H9 (cell line): ENCODE measurements around the gene LMO1. TPM values are rescaled to one million over a fixed set of nuclear protein-coding genes. Genes with fewer than 3 reads are reported as not detected.
A peak's percentile ranks its signal among the peaks of the same experiment; 100 is the strongest.

Experiments used
- DNase-seq: peaks from one replicate; pipeline ENCODE4 v3.0.0-alpha.2; 2017
- H2AFZ ChIP-seq: one replicate; pipeline ENCODE4 v1.6.1; 2013; ENCODE audit warnings: mild to moderate bottlenecking, low read length, control low read depth, moderate library complexity
- H2AK5ac ChIP-seq: 2 replicates; pipeline ENCODE4 v1.6.1; 2013; ENCODE audit warnings: low read length, control low read depth, mixed read lengths; ENCODE audit not compliant: insufficient read length
- H2BK120ac ChIP-seq: one replicate; pipeline ENCODE4 v1.6.1; 2013; ENCODE audit warnings: low read depth, mild to moderate bottlenecking, low read length, control low read depth, inconsistent platforms; ENCODE audit not compliant: poor library complexity, severe bottlenecking
- H2BK12ac ChIP-seq: 2 replicates; pipeline ENCODE4 v1.6.1; 2013; ENCODE audit warnings: low read length, control low read depth, mixed read lengths, low read depth; ENCODE audit not compliant: insufficient read length
- H2BK15ac ChIP-seq: 2 replicates; pipeline ENCODE4 v1.6.1; 2013; ENCODE audit warnings: low read depth, low read length, control low read depth
- H2BK20ac ChIP-seq: one replicate; pipeline ENCODE4 v1.6.1; 2013; ENCODE audit warnings: low read depth, mild to moderate bottlenecking, low read length, control low read depth, inconsistent platforms; ENCODE audit not compliant: poor library complexity, severe bottlenecking
- H2BK5ac ChIP-seq: 2 replicates; pipeline ENCODE4 v1.6.1; 2013; ENCODE audit warnings: low read length, control low read depth, mixed read lengths; ENCODE audit not compliant: insufficient read length
- H3K14ac ChIP-seq: 2 replicates; pipeline ENCODE4 v1.6.1; 2013; ENCODE audit warnings: low read length, control low read depth; ENCODE audit not compliant: insufficient read depth
- H3K18ac ChIP-seq: 2 replicates; pipeline ENCODE4 v1.6.1; 2013; ENCODE audit warnings: low read depth, mild to moderate bottlenecking, mixed read lengths, low read length, control low read depth; ENCODE audit not compliant: insufficient read length
- H3K23ac ChIP-seq: 2 replicates; pipeline ENCODE4 v1.6.1; 2013; ENCODE audit warnings: low read length, control low read depth, mixed read lengths, low read depth; ENCODE audit not compliant: insufficient read length
- H3K23me2 ChIP-seq: 2 replicates; pipeline ENCODE4 v1.6.1; 2013; ENCODE audit warnings: low read depth, mild to moderate bottlenecking, mixed read lengths, low read length, control low read depth; ENCODE audit not compliant: insufficient read length, poor library complexity, severe bottlenecking
- H3K27ac ChIP-seq: 2 replicates; pipeline ENCODE4 v1.5.1; 2013; ENCODE audit warnings: low read length, control low read depth, mixed read lengths, low read depth; ENCODE audit not compliant: insufficient read length
- H3K27me3 ChIP-seq: 2 replicates; pipeline ENCODE4 v1.6.1; 2013; ENCODE audit warnings: low read length, control low read depth, inconsistent platforms; ENCODE audit not compliant: insufficient read depth
- H3K4ac ChIP-seq: 2 replicates; pipeline ENCODE4 v1.6.1; 2013; ENCODE audit warnings: low read depth, mild to moderate bottlenecking, control low read depth, inconsistent platforms, low read length, moderate library complexity
- H3K4me1 ChIP-seq: 2 replicates; pipeline ENCODE4 v1.6.1; 2013; ENCODE audit warnings: low read length, control low read depth, inconsistent platforms; ENCODE audit not compliant: insufficient read depth
- H3K4me2 ChIP-seq: 2 replicates; pipeline ENCODE4 v1.6.1; 2013; ENCODE audit warnings: low read length, control low read depth, mixed read lengths; ENCODE audit not compliant: insufficient read length, insufficient read depth
- H3K56ac ChIP-seq: 2 replicates; pipeline ENCODE4 v1.6.1; 2013; ENCODE audit warnings: low read depth, mild to moderate bottlenecking, mixed read lengths, low read length, control low read depth; ENCODE audit not compliant: insufficient read length
- H3K79me1 ChIP-seq: 2 replicates; pipeline ENCODE4 v1.6.1; 2013; ENCODE audit warnings: low read depth, mild to moderate bottlenecking, moderate library complexity, low read length, control low read depth, inconsistent platforms; ENCODE audit not compliant: insufficient read depth, poor library complexity, severe bottlenecking
- H3K79me2 ChIP-seq: 2 replicates; pipeline ENCODE4 v1.6.1; 2013; ENCODE audit warnings: low read length, control low read depth, inconsistent platforms; ENCODE audit not compliant: insufficient read depth
- H3K9ac ChIP-seq: 2 replicates; pipeline ENCODE4 v1.6.1; 2013; ENCODE audit warnings: low read length, control low read depth, mixed read lengths; ENCODE audit not compliant: insufficient read length; ENCODE audit errors: extremely low read depth
- H3K9me3 ChIP-seq: one replicate; pipeline ENCODE4 v1.6.1; 2013; ENCODE audit warnings: low read depth, low read length, inconsistent platforms; ENCODE audit not compliant: control insufficient read depth
- H3T11ph ChIP-seq: one replicate; pipeline ENCODE4 v1.6.1; 2013; ENCODE audit warnings: mild to moderate bottlenecking, low read length, control low read depth, inconsistent platforms
- H4K20me1 ChIP-seq: one replicate; pipeline ENCODE4 v1.6.1; 2013; ENCODE audit not compliant: control insufficient read depth, insufficient read length, insufficient read depth
- H4K5ac ChIP-seq: 2 replicates; pipeline ENCODE4 v1.6.1; 2013; ENCODE audit warnings: low read depth, mild to moderate bottlenecking, mixed read lengths, low read length, control low read depth; ENCODE audit not compliant: insufficient read length
- H4K8ac ChIP-seq: replicated peaks from 2 replicates; pipeline ENCODE4 v1.6.1; 2013; ENCODE audit warnings: low read length, control low read depth, mixed read lengths, low read depth; ENCODE audit not compliant: insufficient read length
- H4K91ac ChIP-seq: 2 replicates; pipeline ENCODE4 v1.6.1; 2013; ENCODE audit warnings: low read depth, mild to moderate bottlenecking, moderate library complexity, mixed read lengths, low read length, control low read depth; ENCODE audit not compliant: insufficient read length
- H3K27ac Mint-ChIP-seq, 3 experiments: 2 replicates in 2 of 3; 3 replicates in 1 of 3; pipeline ENCODE4 v1.8.0; 2020 to 2021; ENCODE audit warnings: mixed read lengths in 3 of 3, mild to moderate bottlenecking in 1 of 3, moderate library complexity in 1 of 3
- H3K27me3 Mint-ChIP-seq: 2 replicates; pipeline ENCODE4 v1.8.0; 2021; ENCODE audit warnings: low read depth, mild to moderate bottlenecking, moderate library complexity, mixed read lengths
- H3K36me3 Mint-ChIP-seq, 3 experiments: 2 replicates in 2 of 3; 3 replicates in 1 of 3; pipeline ENCODE4 v1.8.0; 2020 to 2021; ENCODE audit warnings: low read depth in 3 of 3, mixed read lengths in 3 of 3; ENCODE audit not compliant: insufficient read depth in 1 of 3
- H3K4me1 Mint-ChIP-seq, 2 experiments: 2 replicates each; pipeline ENCODE4 v1.8.0; 2020; ENCODE audit warnings: mixed read lengths in 2 of 2
- H3K4me3 Mint-ChIP-seq, 2 experiments: 2 replicates in 1 of 2; 3 replicates in 1 of 2; pipeline ENCODE4 v1.8.0; 2020 to 2021; ENCODE audit warnings: mild to moderate bottlenecking in 2 of 2, mixed read lengths in 2 of 2, moderate library complexity in 1 of 2
- H3K9me3 Mint-ChIP-seq, 2 experiments: 2 replicates in 1 of 2; 3 replicates in 1 of 2; pipeline ENCODE4 v1.8.0; 2020; ENCODE audit warnings: mild to moderate bottlenecking in 2 of 2, mixed read lengths in 2 of 2, moderate library complexity in 1 of 2
- CTCF ChIP-seq: fragments of 200-600 bp; sonication (generic); conservative IDR thresholded peaks from 3 replicates; pipeline ENCODE4 v1.8.0; 2021; ENCODE audit warnings: antibody characterized with exemption, mild to moderate bottlenecking
- WGBS: extraction: QIAGEN DNeasy Blood & Tissue Kit; methylation state at CpG from one replicate; pipeline ENCODE4 v1.1.7; 2013; ENCODE audit warnings: missing lambda C conversion rate, low lambda C conversion rate, mixed read lengths; ENCODE audit not compliant: insufficient read length; ENCODE audit errors: extremely low coverage; 5-methylcytosine and 5-hydroxymethylcytosine counted together
- total RNA-seq: library from RNA; stranded (reverse); gene quantifications from 2 replicates; pipeline ENCODE4 v1.2.1, GENCODE V29; 2021

Gene LMO1
- total RNA-seq, 1 experiment from 2014 or later: 0.50 TPM

DNA sequence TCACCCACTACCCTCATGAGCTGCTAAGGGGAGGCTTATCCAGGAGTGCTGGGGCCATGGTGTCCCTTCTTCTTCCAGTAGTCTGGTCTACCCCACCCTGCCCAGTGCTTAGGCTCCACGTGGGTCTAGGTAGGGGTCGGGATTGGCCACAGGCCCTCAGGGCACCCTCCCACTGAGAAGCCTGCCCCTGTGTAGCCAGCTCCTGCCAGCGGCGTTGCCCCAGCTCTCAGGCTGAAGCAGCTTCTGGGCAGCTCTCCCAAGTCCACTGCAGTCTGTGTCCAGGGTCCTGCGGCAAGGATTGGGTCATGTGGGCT, 70.8 kb downstream of the LMO1 start:
- Mint-ChIP-seq H3K27ac (no peak overlapping the region), H3K9me3 (no peaks in the 10 kb centered on the region), H3K4me3 (no peak overlapping the region), H3K27me3 (peaks cover 39% of the 10 kb centered on the region), H3K36me3 (no peaks in the 10 kb centered on the region), H3K4me1 (no peaks in the 10 kb centered on the region; a peak in 1 of 4 replicates)
- H2BK20ac ChIP-seq: no peak overlapping the region
- no peak overlapping the region for H4K91ac ChIP-seq
- H2AFZ ChIP-seq: no peak overlapping the region
- peak; percentile 78 for DNase-seq
- no peak overlapping the region for H3K56ac ChIP-seq
- H3K4me1 ChIP-seq: no peaks in the 10 kb centered on the region
- H3K4me2 ChIP-seq: no peak overlapping the region
- no peak overlapping the region for H3K14ac ChIP-seq
- no peak overlapping the region for H2AK5ac ChIP-seq
- H4K8ac ChIP-seq: no peak overlapping the region
- H4K20me1 ChIP-seq: no peaks in the 10 kb centered on the region
- no peak overlapping the region for H2BK5ac ChIP-seq
- no peak overlapping the region for H3K23ac ChIP-seq
- H3K79me2 ChIP-seq: no peaks in the 10 kb centered on the region
- no peak overlapping the region for H2BK15ac ChIP-seq
- no peak overlapping the region for H2BK120ac ChIP-seq
- H3K23me2 ChIP-seq: no peaks in the 10 kb centered on the region
- H2BK12ac ChIP-seq: no peak overlapping the region
- H3K27ac ChIP-seq: no peak overlapping the region
- H3K79me1 ChIP-seq: no peaks in the 10 kb centered on the region
- no peaks in the 10 kb centered on the region for H3K9me3 ChIP-seq
- no peak overlapping the region for H4K5ac ChIP-seq
- no peak overlapping the region for H3K9ac ChIP-seq
- no peak overlapping the region for H3T11ph ChIP-seq
- no CpG with 5 or more reads among the region's 5 CpGs for WGBS
- no peaks in the 10 kb centered on the region; the same call in 1 of the 2 replicates for H3K27me3 ChIP-seq
- H3K4ac ChIP-seq: no peak overlapping the region
- H3K18ac ChIP-seq: no peak overlapping the region
- TF ChIP-seq CTCF: no peak
